ENCODE measurements around the gene PLIN4. TPM values are rescaled to one million over a fixed set of nuclear protein-coding genes. Genes with fewer than 3 reads are reported as not detected.
"Not testable (repeated sequence)": the region's sequence is repeated elsewhere in the genome, so short reads cannot be mapped to it uniquely, and the experiment has no call there.

Gene PLIN4
- polyA plus RNA-seq, 5 donors = 0.75 to 1.4 (median 1.1) TPM

DNA sequence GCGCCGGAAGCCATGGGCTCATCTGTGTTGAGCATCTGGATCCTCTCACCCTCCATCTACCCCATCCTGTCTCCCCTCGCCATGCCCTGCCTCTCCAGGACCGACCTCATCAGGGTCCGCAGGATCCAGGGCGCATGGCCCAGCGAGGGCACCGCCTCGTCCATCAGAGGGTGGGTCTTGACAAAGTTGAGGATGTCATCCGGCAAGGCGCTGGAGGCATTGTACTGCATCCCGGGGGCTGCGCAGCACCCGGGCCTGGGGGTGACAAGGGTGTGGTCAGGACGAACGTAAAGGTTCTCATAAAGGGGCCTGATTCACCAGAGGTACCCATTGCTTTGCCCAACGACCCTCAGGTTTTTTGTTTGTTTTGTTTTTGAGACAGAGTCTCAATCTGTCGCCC is 31.7 kb upstream of the PLIN4 start:
- no peak for DNase-seq

DNA sequence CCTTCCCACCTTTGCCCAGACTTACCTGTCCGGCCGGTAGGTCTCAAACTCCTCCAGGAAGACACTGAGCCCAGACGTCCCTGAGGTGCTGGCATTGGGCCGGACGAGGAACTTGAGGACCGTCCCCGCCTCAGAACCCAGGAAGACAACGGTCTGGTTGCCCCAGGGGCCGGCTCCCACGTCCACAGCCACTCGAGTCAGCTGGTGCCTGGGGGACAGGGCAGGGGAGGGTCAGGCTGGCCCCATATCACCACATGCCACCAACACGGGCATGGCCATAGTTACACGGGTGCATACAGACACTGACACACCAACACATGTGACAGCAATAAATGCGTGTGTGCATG is 29.9 kb upstream of the PLIN4 start:
- no peak for DNase-seq

- DNase-seq = no peak
Observed at GRCh38 chr19:4547303-4548237, 29.3 kb upstream of the PLIN4 start.

DNA sequence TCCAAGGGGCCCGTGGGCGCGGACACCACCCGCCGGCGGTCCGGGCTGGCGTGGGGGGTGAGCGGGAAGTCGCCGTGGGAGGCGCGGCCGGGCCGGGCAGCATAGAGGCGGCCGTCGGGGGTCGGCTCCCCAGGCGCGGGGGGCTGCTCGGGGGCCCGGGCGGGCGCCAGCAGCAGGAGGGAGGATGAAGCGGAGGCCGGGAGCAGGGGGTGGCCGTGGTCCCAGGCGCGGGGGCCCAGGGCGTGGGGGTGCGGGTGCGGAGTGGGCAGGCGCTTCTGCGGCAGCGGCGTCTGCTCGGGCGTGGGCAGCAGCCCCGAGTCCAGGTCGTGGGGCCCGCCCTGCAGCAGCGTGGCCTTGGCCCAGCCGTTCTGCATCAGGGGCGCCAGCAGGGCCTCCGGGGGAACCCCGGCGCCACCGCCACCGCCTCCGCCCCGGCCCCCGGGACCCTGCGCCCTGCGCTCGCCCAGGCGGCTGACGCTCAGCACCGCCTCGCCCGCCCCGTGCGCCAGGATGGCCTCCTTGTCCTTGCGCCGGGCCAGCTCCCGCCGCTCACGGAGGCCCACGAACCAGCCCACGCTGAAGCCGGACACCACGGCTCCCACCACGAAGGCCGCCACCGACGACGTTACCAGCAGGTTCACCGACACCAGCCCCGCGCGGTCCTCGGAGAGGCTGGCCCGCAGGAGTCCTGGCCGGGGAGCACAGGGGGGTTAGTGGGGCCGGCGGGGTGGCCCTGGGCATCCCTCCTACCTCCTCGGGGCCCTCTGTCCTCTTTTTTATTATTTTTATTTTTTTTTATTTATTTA is 25.8 kb upstream of the PLIN4 start:
- no peak for DNase-seq

- DNase-seq = no peak
Observed at GRCh38 chr19:4542896-4543841, 24.9 kb upstream of the PLIN4 start.

- DNase-seq = not testable (repeated sequence)
Observed at GRCh38 chr19:4541806-4542145, 23.5 kb upstream of the PLIN4 start.

DNA sequence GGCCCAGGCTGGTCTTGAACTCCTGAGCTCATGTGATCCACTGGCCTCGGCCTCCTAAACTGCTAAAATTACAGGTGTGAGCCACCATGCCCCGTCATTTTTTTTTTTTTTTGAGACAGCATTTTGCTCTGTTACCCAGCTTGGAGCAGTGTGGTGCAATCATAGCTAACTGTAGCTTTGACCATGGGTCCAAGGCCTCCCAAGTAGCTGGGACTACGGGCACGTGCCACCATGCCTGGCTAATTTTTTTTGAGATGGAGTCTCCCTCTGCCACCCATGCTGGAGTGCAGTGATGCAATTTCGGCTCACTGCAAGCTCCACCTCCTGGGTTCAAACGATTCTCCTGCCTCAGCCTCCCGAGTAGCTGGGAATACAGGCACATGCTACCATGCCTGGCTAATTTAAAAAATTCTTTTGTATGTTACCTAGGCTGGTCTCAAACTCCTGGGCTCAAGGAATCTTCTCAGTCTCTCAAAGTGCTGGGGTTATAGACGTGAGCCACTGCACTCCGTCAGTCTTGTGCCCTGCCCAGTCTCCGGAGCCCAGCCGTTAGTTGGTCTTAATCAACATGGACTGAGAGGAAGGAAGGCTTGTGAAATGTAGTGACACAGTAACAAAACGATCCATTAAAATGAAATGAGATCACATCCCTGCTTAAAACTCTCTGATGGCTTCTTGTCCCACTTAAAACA is 23.0 kb upstream of the PLIN4 start:
- DNase-seq = no peak

DNA sequence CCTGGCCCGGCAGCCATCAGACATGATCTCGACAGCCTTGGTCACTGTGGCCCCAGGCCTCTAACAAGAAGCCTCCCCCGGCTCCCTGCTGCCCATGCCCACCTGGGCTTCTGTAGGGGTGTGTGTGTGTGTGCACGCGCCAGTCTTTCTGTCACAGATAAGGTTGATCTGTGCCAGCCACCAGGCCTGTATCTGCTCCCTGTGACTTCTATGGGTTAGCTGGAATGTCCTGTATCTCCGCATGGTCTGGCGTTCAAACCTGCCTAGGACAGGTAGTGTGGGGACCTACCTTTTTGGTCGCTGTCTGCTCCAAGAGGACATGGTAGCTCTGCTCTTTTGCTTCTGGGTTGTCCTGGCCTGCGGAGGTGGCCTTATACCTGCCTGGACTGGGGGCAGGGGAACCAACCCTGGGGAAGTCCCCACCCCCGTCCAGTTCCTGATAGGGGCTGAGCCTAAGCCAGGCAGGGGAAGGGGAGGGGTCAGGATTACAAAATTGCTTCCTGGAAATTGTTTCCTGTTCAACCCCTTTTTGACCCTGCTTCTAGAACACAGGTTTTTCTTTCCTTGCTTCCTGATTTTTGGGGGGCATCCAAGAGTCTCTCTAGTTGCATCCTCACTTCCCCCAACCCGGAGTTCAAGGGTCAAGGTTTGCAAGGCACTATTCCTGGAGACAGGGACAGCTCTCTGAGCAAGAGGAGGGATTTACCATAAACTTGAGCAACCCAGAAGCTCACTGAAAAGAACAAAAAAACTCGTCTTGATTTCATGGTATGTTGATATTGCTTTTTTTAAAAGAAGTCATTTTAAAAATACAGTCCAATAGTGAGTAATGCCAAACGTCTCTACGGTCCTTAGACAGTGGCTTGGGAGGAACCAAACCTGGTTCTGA is 21.7 kb upstream of the PLIN4 start, which contains the start of gene LRG1:
Gene LRG1 (minus strand): TSS at position 344 of the 889 bp plus-strand sequence. CDS start 23 bp downstream, at position 321.
- no peak for DNase-seq

DNA sequence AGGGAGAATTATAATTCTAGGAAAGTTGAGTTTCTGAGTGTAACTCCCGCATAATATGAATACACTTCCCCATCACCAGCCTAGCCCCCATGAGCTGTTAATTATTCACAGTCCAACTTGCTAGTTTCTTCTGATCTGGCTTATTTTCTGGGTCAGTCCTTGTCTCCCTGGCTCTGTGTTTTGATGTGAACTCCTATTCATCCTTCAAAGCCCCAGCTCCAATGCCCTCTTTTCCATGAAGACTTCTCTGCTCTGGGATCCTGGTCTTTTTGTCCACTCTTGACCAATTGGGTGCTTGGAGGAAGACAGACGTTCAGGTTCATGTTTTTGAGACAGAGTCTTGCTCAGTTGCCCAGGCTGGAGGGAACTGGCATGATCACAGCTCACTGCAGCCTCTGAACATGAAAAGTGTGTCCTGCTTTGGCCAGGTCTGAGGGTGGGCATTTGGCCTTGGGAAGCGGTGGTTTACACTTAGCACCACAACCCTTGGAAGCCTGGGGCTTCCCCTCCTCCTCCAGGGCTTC is 20.9 kb upstream of the PLIN4 start:
- no peak for DNase-seq

GRCh38 chr19:4538601-4538954 is 20.3 kb upstream of the PLIN4 start:
- DNase-seq = no peak

GRCh38 chr19:4537953-4538600 is 19.8 kb upstream of the PLIN4 start:
- DNase-seq = no peak

GRCh38 chr19:4536798-4537197 is 18.5 kb upstream of the PLIN4 start:
- DNase-seq = no peak

DNA sequence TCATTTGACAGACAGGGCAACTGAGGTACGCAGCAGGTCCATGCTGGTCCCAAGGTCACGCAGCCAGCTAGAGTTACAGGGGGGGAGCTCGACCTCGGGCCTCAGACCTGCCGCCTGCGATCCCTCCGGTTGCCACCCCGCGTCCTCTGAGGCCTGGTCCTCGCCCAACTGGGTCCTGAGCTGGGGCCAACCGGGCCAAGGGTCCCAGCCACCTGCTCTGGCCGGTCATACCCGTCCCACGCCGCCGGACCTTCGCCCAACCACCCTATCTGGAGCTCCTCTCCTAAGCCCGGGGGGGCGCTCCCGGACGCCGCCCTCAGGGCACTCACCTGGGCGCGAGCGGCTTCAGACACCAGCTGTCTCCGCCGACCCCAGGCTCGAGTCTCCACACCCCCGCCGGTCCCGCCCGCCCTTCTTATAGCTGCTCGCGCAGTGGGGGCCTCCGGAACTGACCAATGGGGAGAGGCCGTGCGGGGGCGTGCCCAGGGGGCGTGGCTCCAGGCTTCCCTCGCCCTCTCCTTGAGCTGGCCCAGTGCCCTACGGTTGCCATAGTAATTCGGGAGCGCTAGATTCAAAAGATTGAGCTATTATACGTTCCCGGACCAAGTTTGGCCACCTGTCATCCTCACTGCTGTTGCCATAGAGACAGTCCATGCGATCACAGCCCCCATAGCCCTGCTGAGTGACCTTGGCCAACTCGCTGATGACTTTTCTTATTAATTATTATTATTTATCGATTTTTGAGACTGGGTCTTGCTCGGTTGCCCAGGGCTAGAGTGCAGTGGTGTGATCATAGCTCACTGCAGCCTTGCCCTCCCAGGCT is 16.8 kb upstream of the PLIN4 start, which contains the start of gene PLIN5:
Gene PLIN5 (minus strand): TSS at position 389 of the 823 bp plus-strand sequence. CDS start 1,150 bp downstream, outside the sequence.
- peak; percentile 30 to 36 for DNase-seq

DNA sequence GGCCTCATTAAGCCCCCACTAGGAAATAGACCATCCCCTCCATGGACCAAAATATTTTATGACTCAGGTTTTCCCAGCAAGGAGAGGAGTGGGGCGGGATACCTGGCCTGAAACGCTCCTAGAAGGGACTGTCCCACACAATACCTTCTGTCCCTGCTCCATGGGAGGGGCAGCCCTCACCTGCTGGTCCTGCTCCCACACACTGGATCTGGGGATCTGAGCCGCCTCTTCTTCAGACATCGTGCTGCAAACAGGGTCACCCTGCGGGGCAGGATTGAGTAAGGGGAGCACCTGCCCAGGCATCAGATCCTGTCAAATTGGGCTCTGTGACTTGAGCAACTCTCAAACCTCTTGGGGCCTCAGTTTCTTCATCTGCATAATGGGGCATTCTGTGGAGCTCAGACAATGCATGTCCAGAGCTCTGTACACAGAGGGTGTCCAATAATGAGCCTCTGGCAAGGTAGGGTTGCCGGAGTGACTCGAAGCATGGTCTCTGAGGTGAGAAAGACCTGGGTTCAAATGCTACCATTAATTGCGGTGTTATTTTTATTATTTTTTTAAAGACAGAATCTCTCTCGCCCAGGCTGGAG is 15.6 kb upstream of the PLIN4 start:
- no peak for DNase-seq

DNA sequence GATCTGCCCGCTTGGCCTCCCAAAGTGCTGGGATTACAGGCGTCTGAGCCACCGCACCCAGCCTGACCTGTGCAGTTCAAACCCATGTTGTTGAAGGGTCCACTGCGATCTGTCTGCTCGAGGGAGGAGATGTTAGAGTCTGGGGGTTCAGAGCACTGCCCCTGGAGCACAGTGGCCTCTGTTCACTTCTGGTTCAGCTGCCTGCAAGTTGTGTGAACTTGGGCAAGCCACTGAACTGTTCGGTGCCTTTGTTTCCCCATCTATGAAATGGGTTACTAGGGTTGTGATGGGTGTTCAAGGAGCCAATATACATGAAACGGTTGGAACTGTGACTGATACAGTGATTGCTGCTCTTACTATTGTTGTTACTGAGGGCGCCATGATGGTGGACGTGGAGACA is 15.0 kb upstream of the PLIN4 start:
- no peak for DNase-seq

- DNase-seq = no peak
Observed at GRCh38 chr19:4531562-4532165, 13.4 kb upstream of the PLIN4 start.

GRCh38 chr19:4529924-4530522 is 11.7 kb upstream of the PLIN4 start:
- no peak for DNase-seq
